BE2C (cell line): ENCODE data around the gene VSTM4.

ENCODE experiments used
- DNase-seq: peaks from one replicate; pipeline ENCODE4 v3.0.0-alpha.2; 2020
- H3K27me3 ChIP-seq: fragments of 250-450 bp; sonication (Bioruptor Pico); 2 replicates; pipeline ENCODE4 v1.5.1; 2020; ENCODE audit warnings: mild to moderate bottlenecking
- H3K36me3 ChIP-seq: fragments of 250-450 bp; sonication (Bioruptor Pico); 2 replicates; pipeline ENCODE4 v1.5.1; 2020; ENCODE audit warnings: mild to moderate bottlenecking
- H3K4me1 ChIP-seq: fragments of 250-450 bp; sonication (Bioruptor Pico); 2 replicates; pipeline ENCODE4 v1.5.1; 2020
- H3K4me3 ChIP-seq: 2 replicates; pipeline ENCODE4 v1.5.1; 2011; ENCODE audit warnings: low read depth, low read length
- H3K9me3 ChIP-seq: fragments of 250-450 bp; sonication (Bioruptor Pico); 2 replicates; pipeline ENCODE4 v1.5.1; 2020
- TF ChIP-seq, protein P1 (sequence below): IDR thresholded peaks from 2 replicates; pipeline ENCODE4 v1.5.1; 2012; ENCODE audit warnings: mild to moderate bottlenecking, low read depth, low read length

The VSTM4 gene

DNA sequence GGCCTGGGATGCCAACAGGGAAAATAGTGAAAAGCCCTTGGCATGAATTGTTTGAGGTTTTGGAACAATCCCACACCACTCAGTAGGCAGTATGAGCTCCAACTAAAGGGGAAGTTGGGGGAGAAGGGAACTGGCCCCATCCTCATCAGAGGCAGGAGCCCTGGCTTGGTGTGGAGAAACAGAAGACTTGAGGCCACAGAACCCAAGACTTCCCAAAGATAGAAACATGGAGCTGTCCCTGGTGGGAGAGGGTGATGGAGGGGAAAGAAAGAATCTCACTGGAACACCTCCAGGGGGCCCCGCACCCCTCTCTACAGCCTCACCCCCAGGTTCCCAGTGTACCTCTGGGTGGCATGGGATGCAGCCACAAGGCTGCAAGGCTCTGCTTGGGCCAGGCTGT lies 85.7 kb downstream of the VSTM4 start:
- TF ChIP-seq, protein P1, sequence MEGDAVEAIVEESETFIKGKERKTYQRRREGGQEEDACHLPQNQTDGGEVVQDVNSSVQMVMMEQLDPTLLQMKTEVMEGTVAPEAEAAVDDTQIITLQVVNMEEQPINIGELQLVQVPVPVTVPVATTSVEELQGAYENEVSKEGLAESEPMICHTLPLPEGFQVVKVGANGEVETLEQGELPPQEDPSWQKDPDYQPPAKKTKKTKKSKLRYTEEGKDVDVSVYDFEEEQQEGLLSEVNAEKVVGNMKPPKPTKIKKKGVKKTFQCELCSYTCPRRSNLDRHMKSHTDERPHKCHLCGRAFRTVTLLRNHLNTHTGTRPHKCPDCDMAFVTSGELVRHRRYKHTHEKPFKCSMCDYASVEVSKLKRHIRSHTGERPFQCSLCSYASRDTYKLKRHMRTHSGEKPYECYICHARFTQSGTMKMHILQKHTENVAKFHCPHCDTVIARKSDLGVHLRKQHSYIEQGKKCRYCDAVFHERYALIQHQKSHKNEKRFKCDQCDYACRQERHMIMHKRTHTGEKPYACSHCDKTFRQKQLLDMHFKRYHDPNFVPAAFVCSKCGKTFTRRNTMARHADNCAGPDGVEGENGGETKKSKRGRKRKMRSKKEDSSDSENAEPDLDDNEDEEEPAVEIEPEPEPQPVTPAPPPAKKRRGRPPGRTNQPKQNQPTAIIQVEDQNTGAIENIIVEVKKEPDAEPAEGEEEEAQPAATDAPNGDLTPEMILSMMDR = no peak
- no peak for DNase-seq
- Histone ChIP-seq H3K27me3 (no peaks in the 10 kb centered on the region), H3K9me3 (no peaks in the 10 kb centered on the region; the same call in 1 of the 2 replicates), H3K4me3 (no peak overlapping the region), H3K36me3 (no peaks in the 10 kb centered on the region), H3K4me1 (no peaks in the 10 kb centered on the region)

DNA sequence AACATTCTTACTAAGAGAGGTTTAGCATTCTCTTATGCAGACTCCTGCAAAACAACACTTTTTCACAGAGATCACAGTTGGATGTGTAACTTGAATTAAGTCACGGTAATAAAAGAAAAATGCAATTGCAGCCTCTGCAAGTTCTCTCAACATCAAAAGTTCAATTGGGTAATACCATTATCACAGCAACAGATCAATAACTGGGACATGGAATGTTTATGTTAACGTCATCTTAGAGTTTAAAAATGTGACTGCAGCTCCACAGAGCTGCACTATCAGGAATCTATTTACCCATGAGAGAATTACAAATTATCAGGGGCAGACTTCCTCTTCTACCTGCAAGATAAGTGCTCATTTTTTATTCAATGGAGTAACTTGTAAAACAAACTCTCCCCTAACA lies 86.7 kb downstream of the VSTM4 start:
- H3K9me3 ChIP-seq = no peaks in the 10 kb centered on the region; the same call in 1 of the 2 replicates
- H3K36me3 ChIP-seq = no peaks in the 10 kb centered on the region
- no peak overlapping the region for H3K4me3 ChIP-seq
- H3K4me1 ChIP-seq = no peaks in the 10 kb centered on the region
- TF ChIP-seq, protein P1 = no peak
- DNase-seq = no peak
- no peaks in the 10 kb centered on the region for H3K27me3 ChIP-seq

DNA sequence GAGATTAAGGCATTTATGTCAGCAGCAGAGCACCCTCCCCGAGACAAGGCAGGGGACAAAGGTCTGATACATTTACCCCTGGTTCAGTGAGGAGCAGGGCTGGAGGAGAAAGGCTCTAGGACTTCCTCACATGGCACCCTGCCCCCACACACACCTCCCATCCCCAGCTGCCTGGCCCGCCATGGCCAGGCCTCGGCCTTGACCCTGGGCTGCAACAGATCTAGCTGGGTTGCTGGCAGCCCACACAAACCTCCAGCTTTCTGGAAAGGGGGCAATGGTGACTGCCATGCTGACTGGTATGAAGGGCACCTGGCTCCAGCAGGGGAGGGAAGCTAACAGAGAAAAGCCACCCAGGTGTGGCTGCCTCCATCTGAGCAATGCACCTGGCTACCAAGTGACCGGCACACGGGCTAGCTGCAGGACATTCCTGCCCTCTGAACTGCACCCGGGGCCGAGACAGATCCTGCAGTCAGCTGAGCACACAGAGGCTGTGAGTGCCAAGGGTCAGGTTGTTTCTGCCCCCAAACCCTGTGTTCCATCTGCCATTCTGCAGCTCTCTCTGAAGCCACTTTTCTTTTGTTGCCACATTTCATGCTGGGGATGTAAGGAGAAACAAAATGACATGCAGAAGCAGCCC lies 89.9 kb downstream of the VSTM4 start:
- no peaks in the 10 kb centered on the region for H3K36me3 ChIP-seq
- DNase-seq = no peak
- no peaks in the 10 kb centered on the region for H3K9me3 ChIP-seq
- no peaks in the 10 kb centered on the region for H3K27me3 ChIP-seq
- H3K4me3 ChIP-seq = no peak overlapping the region
- TF ChIP-seq, protein P1 = no peak
- no peaks in the 10 kb centered on the region for H3K4me1 ChIP-seq

DNA sequence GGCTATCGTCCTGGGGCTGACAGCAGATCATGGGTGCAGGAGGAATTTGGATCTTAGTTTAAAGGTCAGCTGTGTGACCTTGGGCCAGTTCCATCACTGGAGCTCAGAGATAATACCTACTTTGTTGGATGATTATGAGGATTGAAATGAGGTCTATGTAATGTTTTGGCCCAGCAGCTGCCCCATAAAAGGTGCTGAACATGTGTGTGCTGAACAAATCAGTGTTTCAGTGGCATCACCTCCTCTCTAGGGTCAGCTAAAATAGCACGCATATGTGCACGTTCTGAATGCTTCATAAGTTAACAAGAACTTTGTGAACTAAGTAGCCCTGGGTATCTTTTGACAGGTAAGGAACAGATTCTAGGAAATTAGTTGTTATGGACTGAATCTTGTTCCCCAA lies 90.8 kb downstream of the VSTM4 start:
- H3K36me3 ChIP-seq = no peaks in the 10 kb centered on the region
- TF ChIP-seq, protein P1 = no peak

DNA sequence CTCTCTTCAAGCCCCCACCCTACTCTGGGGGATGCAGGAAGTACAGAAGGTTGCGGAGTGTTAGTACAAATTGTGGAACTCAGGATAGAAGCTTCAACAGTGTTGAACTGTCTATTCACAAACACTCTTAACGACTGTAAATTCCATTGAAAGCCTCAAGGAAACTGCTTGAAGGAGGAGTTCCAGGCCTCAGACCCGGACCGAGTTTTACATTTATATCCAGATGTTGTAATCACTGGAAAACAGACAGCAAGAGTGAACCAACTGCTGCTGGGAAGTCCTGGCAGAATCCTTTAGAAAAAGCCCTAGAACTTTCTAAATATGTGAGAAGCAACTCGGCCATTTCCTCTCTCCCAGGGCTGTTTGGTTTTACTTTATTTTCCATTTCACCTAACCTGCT lies 91.6 kb downstream of the VSTM4 start:
- Histone ChIP-seq H3K9me3 (no peaks in the 10 kb centered on the region), H3K4me1 (no peaks in the 10 kb centered on the region), H3K27me3 (no peaks in the 10 kb centered on the region), H3K4me3 (no peak overlapping the region), H3K36me3 (no peaks in the 10 kb centered on the region)
- DNase-seq = no peak
- TF ChIP-seq, protein P1 = no peak

More for the DNA sequence above, 90.8 kb downstream of the VSTM4 start:
- H3K27me3 ChIP-seq = no peaks in the 10 kb centered on the region
- H3K4me1 ChIP-seq = no peaks in the 10 kb centered on the region
- H3K9me3 ChIP-seq = no peaks in the 10 kb centered on the region
- no peak overlapping the region for H3K4me3 ChIP-seq
- no peak for DNase-seq

DNA sequence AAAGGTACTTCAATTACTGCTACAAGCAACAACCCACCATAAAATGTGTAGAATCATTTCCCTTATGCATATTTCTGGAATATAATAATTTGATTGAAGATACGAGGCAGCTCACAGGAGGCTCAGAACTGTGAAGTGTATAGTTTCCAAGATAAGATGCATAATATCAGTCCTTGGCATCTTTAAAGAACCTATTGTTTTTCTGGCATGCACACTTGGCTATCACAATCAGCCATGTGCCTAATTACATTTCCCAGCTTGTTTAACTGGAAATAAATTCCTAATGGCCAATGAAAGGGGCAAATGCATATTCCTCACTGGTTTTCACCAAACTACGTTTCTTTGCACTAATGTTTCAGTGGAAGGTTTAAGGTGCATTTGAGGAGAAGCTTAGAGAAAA lies 92.3 kb downstream of the VSTM4 start:
- Histone ChIP-seq H3K36me3 (no peaks in the 10 kb centered on the region), H3K4me1 (no peaks in the 10 kb centered on the region), H3K4me3 (no peak overlapping the region), H3K9me3 (no peaks in the 10 kb centered on the region), H3K27me3 (no peaks in the 10 kb centered on the region)
- no peak for DNase-seq
- TF ChIP-seq, protein P1 = no peak
